ENCODE measurements around the gene NAALADL2. TPM values are rescaled to one million over a fixed set of nuclear protein-coding genes. Genes with fewer than 3 reads are reported as not detected.

NAALADL2 gene
- total and polyA plus RNA-seq, 2 donors (not counting 3 experiments of a cell fraction or from before 2014, with no cell fraction given), result 1.1 to 4.0 TPM

- Histone ChIP-seq H3K27ac (ENCODE audit: insufficient read depth, low read depth, low read length) (no peak overlapping the region), H3K9me3 (replicated peaks; ENCODE audit: control insufficient read depth, insufficient read depth, low read length) (no peaks in the 10 kb centered on the region), H3K36me3 (ENCODE audit: control insufficient read depth in 2 of 2, extremely low read depth in 1 of 2, insufficient read depth in 2 of 2, low read length in 2 of 2) (no peaks in the 10 kb centered on the region), H3K4me3 (replicated peaks in 1 of 3; ENCODE audit: insufficient read depth in 1 of 3, low read depth in 1 of 3, low read length in 3 of 3) (no peak overlapping the region), H3K4me1 (ENCODE audit: control insufficient read depth, extremely low read depth, insufficient read depth, low read length) (no peaks in the 10 kb centered on the region), H4K20me1 (replicated peaks; ENCODE audit: control insufficient read depth, extremely low read depth, insufficient read depth, low read length) (no peaks in the 10 kb centered on the region), H3K79me2 (ENCODE audit: control insufficient read depth, insufficient read depth, low read length) (no peaks in the 10 kb centered on the region), H3K9ac (replicated peaks; ENCODE audit: extremely low read depth, insufficient read depth, low read length) (no peak overlapping the region), H3K9me1 (replicated peaks; ENCODE audit: control insufficient read depth, extremely low read depth, insufficient read depth, low read length) (no peaks in the 10 kb centered on the region), H3K4me2 (ENCODE audit: insufficient read depth, low read length) (no peak overlapping the region), H3K27me3 (ENCODE audit: control insufficient read depth in 2 of 2, insufficient read depth in 2 of 2, low read length in 2 of 2) (no peaks in the 10 kb centered on the region), H2AFZ (ENCODE audit: low read depth, low read length) (no peak overlapping the region)
- peak; percentile 57 for DNase-seq (ENCODE audit: low read depth, low spot score)
- CTCF ChIA-PET, result interaction anchor here (1.2 kb wide), 1 partner anchor 1073 kb away, joined by 4 read pairs; no protein-coding TSS in a partner anchor
- no peak for TF ChIP-seq CTCF (IDR thresholded peaks at IDR 0.05; ENCODE audit: extremely low read depth in 1 of 2, insufficient read depth in 1 of 2, low read depth in 1 of 2, low read length in 2 of 2)
- no peak for TF ChIP-seq FOS (IDR thresholded peaks at IDR 0.05; ENCODE audit: borderline replicate concordance, insufficient read depth, low read length)
- no peak for TF ChIP-seq MYC (IDR thresholded peaks at IDR 0.05; ENCODE audit: low read depth, low read length)
- TF ChIP-seq EZH2 (IDR thresholded peaks at IDR 0.05; ENCODE audit: borderline replicate concordance, low read depth, low read length, severe bottlenecking), result no peak
- no peak for TF ChIP-seq POLR2A (IDR thresholded peaks at IDR 0.05; ENCODE audit: low read depth, low read length)
- no peak for TF ChIP-seq MAX (IDR thresholded peaks at IDR 0.05; ENCODE audit: insufficient read depth, insufficient read length)
- no peak for TF ChIP-seq GATA2 (IDR thresholded peaks at IDR 0.05; ENCODE audit: insufficient read depth, insufficient read length, low read depth, low read length)
- no peak for TF ChIP-seq JUN (IDR thresholded peaks at IDR 0.05; ENCODE audit: borderline replicate concordance, insufficient read depth, insufficient read length, low read depth)
- TF ChIP-seq POLR2AphosphoS5 (IDR thresholded peaks at IDR 0.05; ENCODE audit: insufficient read depth, low read depth, low read length), result no peak
- intact Hi-C loops (cut with micrococcal nuclease), result no loop called here
- dilution Hi-C loops (cut with MboI; ENCODE audit: extremely low pct_ligation_motif_present, low sequenced_read_pairs), result no loop called here
- BruUV-seq (replicated peaks), result no TSS peak
- POLR2A ChIA-PET, result interaction anchor here (0.5 kb wide), 1 partner anchor 124 kb away, joined by 4 read pairs; no protein-coding TSS in a partner anchor
- no peak for FAIRE-seq
Measured at GRCh38 chr3:175357758-175358157, 498.6 kb downstream of the NAALADL2 start.

All from endothelial cell of umbilical vein (primary cell).